NCI-H2227 (cell line): ENCODE data around the gene FGFR1OP2.
"Not testable (repeated sequence)": the region's sequence is repeated elsewhere in the genome, so short reads cannot be mapped to it uniquely, and the experiment has no call there.

Experiments used
- DNase-seq: peaks from one replicate; lab custom pipeline; 2025; ENCODE audit not compliant: unreplicated experiment; lab: John Stamatoyannopoulos, UW

Gene FGFR1OP2

GRCh38 chr12:26940516-26941214 is 2.4 kb downstream of the FGFR1OP2 start:
- no peak for DNase-seq

GRCh38 chr12:26941215-26941594 is 2.9 kb downstream of the FGFR1OP2 start:
- no peak for DNase-seq

GRCh38 chr12:26948309-26948708 is 10.0 kb downstream of the FGFR1OP2 start:
- DNase-seq: no peak

GRCh38 chr12:26953447-26953846 is 15.2 kb downstream of the FGFR1OP2 start:
- DNase-seq: no peak

GRCh38 chr12:26954027-26954426 is 15.8 kb downstream of the FGFR1OP2 start:
- DNase-seq: no peak

GRCh38 chr12:26961391-26961790 is 23.1 kb downstream of the FGFR1OP2 start:
- DNase-seq: not testable (repeated sequence)

- no peak for DNase-seq
These were observed 23.5 kb downstream of the FGFR1OP2 start for GRCh38 chr12:26961803-26962202.

GRCh38 chr12:26963413-26963812 is 25.1 kb downstream of the FGFR1OP2 start:
- DNase-seq: no peak

GRCh38 chr12:26966842-26967241 is 28.6 kb downstream of the FGFR1OP2 start:
- DNase-seq: no peak

GRCh38 chr12:26970136-26970535 is 31.9 kb downstream of the FGFR1OP2 start:
- no peak for DNase-seq

GRCh38 chr12:26971963-26972362 is 33.7 kb downstream of the FGFR1OP2 start:
- DNase-seq: no peak

GRCh38 chr12:26976687-26977086 is 38.4 kb downstream of the FGFR1OP2 start:
- DNase-seq: no peak

- DNase-seq: no peak
These were observed 40.5 kb downstream of the FGFR1OP2 start for GRCh38 chr12:26978801-26979200.

- DNase-seq: no peak
These were observed 41.5 kb downstream of the FGFR1OP2 start for GRCh38 chr12:26979733-26980132.

- no peak for DNase-seq
These were observed 44.6 kb downstream of the FGFR1OP2 start for GRCh38 chr12:26982866-26983265.

GRCh38 chr12:26987634-26988424 is 49.6 kb downstream of the FGFR1OP2 start:
- DNase-seq: no peak

- no peak for DNase-seq
These were observed 50.4 kb downstream of the FGFR1OP2 start for GRCh38 chr12:26988703-26989102.

- no peak for DNase-seq
These were observed 51.6 kb downstream of the FGFR1OP2 start for GRCh38 chr12:26989873-26990272.

- no peak for DNase-seq
These were observed 53.6 kb downstream of the FGFR1OP2 start for GRCh38 chr12:26991826-26992225.

GRCh38 chr12:26994109-26994508 is 55.8 kb downstream of the FGFR1OP2 start:
- DNase-seq: no peak

GRCh38 chr12:26995706-26996105 is 57.4 kb downstream of the FGFR1OP2 start:
- no peak for DNase-seq

GRCh38 chr12:26997003-26997402 is 58.7 kb downstream of the FGFR1OP2 start:
- DNase-seq: no peak
